GM12878 (cell line): ENCODE data around the gene CLDN7. TPM values are rescaled to one million over a fixed set of nuclear protein-coding genes. Genes with fewer than 3 reads are reported as not detected.
A peak's percentile ranks its signal among the peaks of the same experiment; 100 is the strongest.

Source experiments
- BMI1 ChIP-seq: fragments of 450-650 bp; IDR thresholded peaks from 2 replicates; pipeline ENCODE4 v1.6.1; 2016; ENCODE audit warnings: mild to moderate bottlenecking, moderate library complexity, borderline replicate concordance
- E2F8 ChIP-seq: fragments of 450-650 bp; IDR thresholded peaks from 2 replicates; pipeline ENCODE4 v1.6.1; 2018; ENCODE audit warnings: mild to moderate bottlenecking, low read depth, moderate library complexity; ENCODE audit not compliant: partially characterized antibody
- EGR1 ChIP-seq, 2 experiments: IDR thresholded peaks; 1 replicate in 1 of 2; 2 replicates in 1 of 2; pipeline ENCODE4 v1.6.1; 2011 to 2012; ENCODE audit warnings: low read depth in 2 of 2, low read length in 2 of 2, borderline replicate concordance in 1 of 2, mild to moderate bottlenecking in 1 of 2, moderate library complexity in 1 of 2
- HDGF ChIP-seq: fragments of 450-650 bp; IDR thresholded peaks from 2 replicates; pipeline ENCODE4 v1.6.1; 2016; ENCODE audit warnings: antibody characterized with exemption
- IRF4 ChIP-seq: IDR thresholded peaks from 2 replicates; pipeline ENCODE4 v1.6.1; 2011; ENCODE audit warnings: low read depth, low read length
- RCOR1 ChIP-seq: conservative IDR thresholded peaks from 2 replicates; pipeline ENCODE4 v1.6.1; 2012; ENCODE audit warnings: low read depth, low read length, improper control_type of control experiment
- SMAD1 ChIP-seq: fragments of 450-650 bp; IDR thresholded peaks from 2 replicates; pipeline ENCODE4 v1.6.1; 2018; ENCODE audit warnings: mild to moderate bottlenecking, low read depth; ENCODE audit not compliant: partially characterized antibody
- polyA plus RNA-seq, 11 experiments: library from polyadenylated mRNA; depleted of rRNA in 4 of 11; unstranded in 6 of 11; stranded (reverse) in 5 of 11; fragments of >200 nt; fragmentation: Nextera tagmentation in 4 of 11; fragmentation: Illumina TruSeq in 1 of 11; extraction: Ambion mirVana in 4 of 11; extraction: Trizol in 1 of 11; gene quantifications; 1 replicate in 1 of 11; 2 replicates in 10 of 11; pipeline versions ENCODE4 v1.2.1 to v1.2.3, GENCODE V29; 2011 to 2016; ENCODE audit warnings: inconsistent platforms in 2 of 11, missing spikeins in 2 of 11, low read depth in 1 of 11
- total RNA-seq, 4 experiments: library from RNA; depleted of rRNA in 3 of 4; stranded (reverse); fragments of >200 nt in 3 of 4; fragmentation: Illumina TruSeq in 1 of 4; extraction: Trizol in 1 of 4; gene quantifications; 2 replicates each; pipeline versions ENCODE4 v1.2.1 to v1.2.3, GENCODE V29; 2013 to 2021
- TF ChIP-seq, protein P1 (sequence below): fragments of 450-650 bp; IDR thresholded peaks from 2 replicates; pipeline ENCODE4 v1.6.1; 2017; ENCODE audit warnings: mild to moderate bottlenecking, moderate library complexity
- TF ChIP-seq, protein P2 (sequence below): IDR thresholded peaks from 2 replicates; pipeline ENCODE4 v1.6.1; 2011; ENCODE audit warnings: mild to moderate bottlenecking, low read depth, low read length, moderate library complexity; ENCODE audit not compliant: insufficient replicate concordance
- TF ChIP-seq, protein P3 (sequence below): IDR thresholded peaks from 2 replicates; pipeline ENCODE4 v1.6.1; 2011; ENCODE audit warnings: borderline replicate concordance, low read depth, mild to moderate bottlenecking, moderate library complexity, low read length; ENCODE audit not compliant: insufficient read depth, poor library complexity, severe bottlenecking
- TF ChIP-seq, protein P4 (sequence below): fragments of 450-650 bp; IDR thresholded peaks from 2 replicates; pipeline ENCODE4 v1.6.1; 2018; ENCODE audit warnings: borderline replicate concordance, mild to moderate bottlenecking; ENCODE audit not compliant: partially characterized antibody
- TF ChIP-seq, protein P5 (sequence below): fragments of 450-650 bp; IDR thresholded peaks from 2 replicates; pipeline ENCODE4 v1.6.1; 2017; ENCODE audit warnings: low read depth, mild to moderate bottlenecking, moderate library complexity

Gene CLDN7
- total and polyA plus RNA-seq, 10 of the 15 experiments (the other 5 are each of a cell fraction or from before 2014, with no cell fraction given): 0.19 to 1.3 (median 0.36) TPM; not detected in 5

DNA sequence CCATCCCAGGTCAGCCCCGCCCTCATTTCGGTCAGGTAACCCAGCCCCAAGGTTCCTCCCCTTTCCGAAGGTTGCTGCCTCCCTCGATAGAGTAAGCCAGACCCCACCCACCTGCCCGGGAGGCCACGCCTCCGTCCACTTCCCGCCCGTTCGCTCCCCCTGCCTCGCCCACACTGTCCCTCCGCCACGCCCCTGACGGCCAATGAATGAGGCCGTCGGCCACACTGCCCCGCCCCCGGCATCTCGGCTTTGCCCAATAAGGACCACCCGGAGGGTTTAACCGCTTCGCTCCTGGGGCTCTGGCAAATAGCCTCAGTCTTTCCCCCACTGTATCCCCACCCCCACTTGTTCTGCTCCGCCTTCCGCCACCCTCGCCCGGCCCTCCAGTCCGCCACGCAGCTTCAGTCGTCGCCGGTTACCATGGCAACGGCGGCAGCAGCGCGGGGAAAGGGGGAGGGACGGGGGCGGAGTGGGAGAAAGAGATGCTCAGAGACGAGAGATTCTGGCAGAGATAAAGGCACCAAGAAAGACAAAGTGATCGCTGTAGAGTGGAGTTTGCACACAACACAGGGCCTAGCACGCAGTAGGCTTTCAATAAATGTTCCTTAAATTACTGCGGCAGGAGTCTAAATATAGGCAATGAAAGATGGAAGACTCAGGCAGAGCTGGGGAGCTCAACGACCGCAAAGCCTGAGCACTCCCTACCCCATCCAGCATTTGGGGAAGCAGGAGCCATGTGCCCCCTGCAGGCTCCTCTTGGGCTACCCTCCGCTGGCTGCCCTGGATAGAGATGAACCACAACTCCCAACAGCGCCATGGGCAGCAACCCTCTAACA lies 47.8 kb downstream of the CLDN7 start (continued):
- TF ChIP-seq, protein P1, sequence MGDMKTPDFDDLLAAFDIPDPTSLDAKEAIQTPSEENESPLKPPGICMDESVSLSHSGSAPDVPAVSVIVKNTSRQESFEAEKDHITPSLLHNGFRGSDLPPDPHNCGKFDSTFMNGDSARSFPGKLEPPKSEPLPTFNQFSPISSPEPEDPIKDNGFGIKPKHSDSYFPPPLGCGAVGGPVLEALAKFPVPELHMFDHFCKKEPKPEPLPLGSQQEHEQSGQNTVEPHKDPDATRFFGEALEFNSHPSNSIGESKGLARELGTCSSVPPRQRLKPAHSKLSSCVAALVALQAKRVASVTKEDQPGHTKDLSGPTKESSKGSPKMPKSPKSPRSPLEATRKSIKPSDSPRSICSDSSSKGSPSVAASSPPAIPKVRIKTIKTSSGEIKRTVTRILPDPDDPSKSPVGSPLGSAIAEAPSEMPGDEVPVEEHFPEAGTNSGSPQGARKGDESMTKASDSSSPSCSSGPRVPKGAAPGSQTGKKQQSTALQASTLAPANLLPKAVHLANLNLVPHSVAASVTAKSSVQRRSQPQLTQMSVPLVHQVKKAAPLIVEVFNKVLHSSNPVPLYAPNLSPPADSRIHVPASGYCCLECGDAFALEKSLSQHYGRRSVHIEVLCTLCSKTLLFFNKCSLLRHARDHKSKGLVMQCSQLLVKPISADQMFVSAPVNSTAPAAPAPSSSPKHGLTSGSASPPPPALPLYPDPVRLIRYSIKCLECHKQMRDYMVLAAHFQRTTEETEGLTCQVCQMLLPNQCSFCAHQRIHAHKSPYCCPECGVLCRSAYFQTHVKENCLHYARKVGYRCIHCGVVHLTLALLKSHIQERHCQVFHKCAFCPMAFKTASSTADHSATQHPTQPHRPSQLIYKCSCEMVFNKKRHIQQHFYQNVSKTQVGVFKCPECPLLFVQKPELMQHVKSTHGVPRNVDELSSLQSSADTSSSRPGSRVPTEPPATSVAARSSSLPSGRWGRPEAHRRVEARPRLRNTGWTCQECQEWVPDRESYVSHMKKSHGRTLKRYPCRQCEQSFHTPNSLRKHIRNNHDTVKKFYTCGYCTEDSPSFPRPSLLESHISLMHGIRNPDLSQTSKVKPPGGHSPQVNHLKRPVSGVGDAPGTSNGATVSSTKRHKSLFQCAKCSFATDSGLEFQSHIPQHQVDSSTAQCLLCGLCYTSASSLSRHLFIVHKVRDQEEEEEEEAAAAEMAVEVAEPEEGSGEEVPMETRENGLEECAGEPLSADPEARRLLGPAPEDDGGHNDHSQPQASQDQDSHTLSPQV: no peak
- TF ChIP-seq, protein P2, sequence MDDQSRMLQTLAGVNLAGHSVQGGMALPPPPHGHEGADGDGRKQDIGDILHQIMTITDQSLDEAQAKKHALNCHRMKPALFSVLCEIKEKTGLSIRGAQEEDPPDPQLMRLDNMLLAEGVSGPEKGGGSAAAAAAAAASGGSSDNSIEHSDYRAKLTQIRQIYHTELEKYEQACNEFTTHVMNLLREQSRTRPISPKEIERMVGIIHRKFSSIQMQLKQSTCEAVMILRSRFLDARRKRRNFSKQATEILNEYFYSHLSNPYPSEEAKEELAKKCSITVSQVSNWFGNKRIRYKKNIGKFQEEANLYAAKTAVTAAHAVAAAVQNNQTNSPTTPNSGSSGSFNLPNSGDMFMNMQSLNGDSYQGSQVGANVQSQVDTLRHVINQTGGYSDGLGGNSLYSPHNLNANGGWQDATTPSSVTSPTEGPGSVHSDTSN: peak; percentile 78
- TF ChIP-seq RCOR1 (no peak), SMAD1 (no peak), HDGF (peak; percentile 98), E2F8 (no peak), IRF4 (no peak; the same call in 1 of the 2 replicates), BMI1 (peak; percentile 100), EGR1 (IDR thresholded peaks at IDR 0.05; ENCODE audit: borderline replicate concordance in 1 of 2, low read depth in 2 of 2, low read length in 2 of 2) (peak in 1 of 2 experiments; percentile 69; a peak in 1 of 3 replicates)
- TF ChIP-seq, protein P3, sequence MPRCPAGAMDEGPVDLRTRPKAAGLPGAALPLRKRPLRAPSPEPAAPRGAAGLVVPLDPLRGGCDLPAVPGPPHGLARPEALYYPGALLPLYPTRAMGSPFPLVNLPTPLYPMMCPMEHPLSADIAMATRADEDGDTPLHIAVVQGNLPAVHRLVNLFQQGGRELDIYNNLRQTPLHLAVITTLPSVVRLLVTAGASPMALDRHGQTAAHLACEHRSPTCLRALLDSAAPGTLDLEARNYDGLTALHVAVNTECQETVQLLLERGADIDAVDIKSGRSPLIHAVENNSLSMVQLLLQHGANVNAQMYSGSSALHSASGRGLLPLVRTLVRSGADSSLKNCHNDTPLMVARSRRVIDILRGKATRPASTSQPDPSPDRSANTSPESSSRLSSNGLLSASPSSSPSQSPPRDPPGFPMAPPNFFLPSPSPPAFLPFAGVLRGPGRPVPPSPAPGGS: no peak
- TF ChIP-seq, protein P4, sequence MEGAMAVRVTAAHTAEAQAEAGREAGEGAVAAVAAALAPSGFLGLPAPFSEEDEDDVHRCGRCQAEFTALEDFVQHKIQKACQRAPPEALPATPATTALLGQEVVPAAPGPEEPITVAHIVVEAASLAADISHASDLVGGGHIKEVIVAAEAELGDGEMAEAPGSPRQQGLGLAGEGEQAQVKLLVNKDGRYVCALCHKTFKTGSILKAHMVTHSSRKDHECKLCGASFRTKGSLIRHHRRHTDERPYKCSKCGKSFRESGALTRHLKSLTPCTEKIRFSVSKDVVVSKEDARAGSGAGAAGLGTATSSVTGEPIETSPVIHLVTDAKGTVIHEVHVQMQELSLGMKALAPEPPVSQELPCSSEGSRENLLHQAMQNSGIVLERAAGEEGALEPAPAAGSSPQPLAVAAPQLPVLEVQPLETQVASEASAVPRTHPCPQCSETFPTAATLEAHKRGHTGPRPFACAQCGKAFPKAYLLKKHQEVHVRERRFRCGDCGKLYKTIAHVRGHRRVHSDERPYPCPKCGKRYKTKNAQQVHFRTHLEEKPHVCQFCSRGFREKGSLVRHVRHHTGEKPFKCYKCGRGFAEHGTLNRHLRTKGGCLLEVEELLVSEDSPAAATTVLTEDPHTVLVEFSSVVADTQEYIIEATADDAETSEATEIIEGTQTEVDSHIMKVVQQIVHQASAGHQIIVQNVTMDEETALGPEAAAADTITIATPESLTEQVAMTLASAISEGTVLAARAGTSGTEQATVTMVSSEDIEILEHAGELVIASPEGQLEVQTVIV: no peak
- TF ChIP-seq, protein P5, sequence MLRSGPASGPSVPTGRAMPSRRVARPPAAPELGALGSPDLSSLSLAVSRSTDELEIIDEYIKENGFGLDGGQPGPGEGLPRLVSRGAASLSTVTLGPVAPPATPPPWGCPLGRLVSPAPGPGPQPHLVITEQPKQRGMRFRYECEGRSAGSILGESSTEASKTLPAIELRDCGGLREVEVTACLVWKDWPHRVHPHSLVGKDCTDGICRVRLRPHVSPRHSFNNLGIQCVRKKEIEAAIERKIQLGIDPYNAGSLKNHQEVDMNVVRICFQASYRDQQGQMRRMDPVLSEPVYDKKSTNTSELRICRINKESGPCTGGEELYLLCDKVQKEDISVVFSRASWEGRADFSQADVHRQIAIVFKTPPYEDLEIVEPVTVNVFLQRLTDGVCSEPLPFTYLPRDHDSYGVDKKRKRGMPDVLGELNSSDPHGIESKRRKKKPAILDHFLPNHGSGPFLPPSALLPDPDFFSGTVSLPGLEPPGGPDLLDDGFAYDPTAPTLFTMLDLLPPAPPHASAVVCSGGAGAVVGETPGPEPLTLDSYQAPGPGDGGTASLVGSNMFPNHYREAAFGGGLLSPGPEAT: no peak
